ENCODE data around the gene CD1C. TPM values are rescaled to one million over a fixed set of nuclear protein-coding genes. Genes with fewer than 3 reads are reported as not detected.

The CD1C gene
- total and polyA plus RNA-seq, 9 of the 15 experiments (the other 6 are each of a cell fraction or from before 2014, with no cell fraction given) = not detected

DNA sequence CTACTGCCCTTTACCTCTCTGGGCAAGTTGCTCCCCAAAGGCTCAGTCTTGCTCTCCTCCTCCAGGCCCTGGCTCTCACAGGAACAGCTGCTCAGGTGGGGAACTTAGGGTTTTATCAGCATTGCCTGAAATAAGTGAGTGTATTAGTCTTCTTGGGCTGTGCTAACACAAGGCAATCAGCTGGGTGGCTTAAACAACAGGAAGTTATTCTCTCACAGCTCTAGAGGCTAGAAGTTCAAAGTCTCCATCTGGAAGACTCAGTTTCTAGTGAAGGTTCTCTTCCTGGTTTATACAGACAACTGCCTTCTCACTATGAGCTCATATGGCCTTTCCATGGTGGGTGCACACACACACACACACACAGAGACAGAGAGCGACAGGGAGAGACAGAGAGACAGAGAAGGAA, 2.8 kb upstream of the CD1C start:
- in situ Hi-C loops (cut with MboI) = no loop called here
- ChIA-PET POLR2A (no interaction called here), CTCF (ENCODE audit: low intra/inter-chr PET ratio) (no interaction called here)
- intact Hi-C loops (cut with micrococcal nuclease) = no loop called here
- no peaks in the 10 kb centered on the region for H3K4me1 ChIP-seq (replicated peaks in 1 of 2; ENCODE audit: control insufficient read depth in 2 of 2, insufficient read depth in 2 of 2, low read length in 2 of 2)
- ATAC-seq = no peak
- no peaks in the 10 kb centered on the region for H3K79me2 ChIP-seq (ENCODE audit: control insufficient read depth, insufficient read depth, low read length)
- no peaks in the 10 kb centered on the region for H3K27me3 ChIP-seq (ENCODE audit: control insufficient read depth in 2 of 2, insufficient read depth in 2 of 2, low read length in 2 of 2)
- no peaks in the 10 kb centered on the region for H3K9me3 ChIP-seq (replicated peaks; ENCODE audit: control insufficient read depth, insufficient read depth, low read depth, low read length)
- no TSS peak for BruUV-seq (replicated peaks)
- no peaks in the 10 kb centered on the region for H3K36me3 ChIP-seq (ENCODE audit: control insufficient read depth, insufficient read depth, low read length)
- no peak overlapping the region for H3K9ac ChIP-seq (ENCODE audit: insufficient read depth in 1 of 2, low read depth in 2 of 2, low read length in 2 of 2)
- no peak overlapping the region for H3K4me2 ChIP-seq (ENCODE audit: insufficient read depth, low read length)
- FAIRE-seq = no peak
- TF ChIP-seq GATAD2B (IDR thresholded peaks at IDR 0.05; ENCODE audit: borderline replicate concordance) (no peak), TAF7 (tag; IDR thresholded peaks at IDR 0.05) (no peak), ZNF445 (CRISPR knock-in tag; IDR thresholded peaks at IDR 0.05; ENCODE audit: low read depth) (no peak), ZNF12 (CRISPR knock-in tag; IDR thresholded peaks at IDR 0.05) (no peak), CBX8 (IDR thresholded peaks at IDR 0.05; ENCODE audit: borderline replicate concordance, extremely low read depth, low read depth, low read length, poor library complexity, severe bottlenecking) (no peak), THRAP3 (IDR thresholded peaks at IDR 0.05; ENCODE audit: borderline replicate concordance) (no peak), ZBTB17 (CRISPR knock-in tag; IDR thresholded peaks at IDR 0.05) (no peak), ZNF707 (CRISPR knock-in tag; conservative IDR thresholded peaks at IDR 0.05) (no peak), PTRF (tag; IDR thresholded peaks at IDR 0.05) (no peak), ZNF764 (CRISPR knock-in tag; IDR thresholded peaks at IDR 0.05; ENCODE audit: low read depth) (no peak), ZNF24 (IDR thresholded peaks at IDR 0.05) (no peak), TCF7L2 (IDR thresholded peaks at IDR 0.05; ENCODE audit: low read depth, low read length) (no peak), SMARCA5 (IDR thresholded peaks at IDR 0.05) (no peak), RFX1 (IDR thresholded peaks at IDR 0.05) (no peak), PML (IDR thresholded peaks at IDR 0.05; ENCODE audit: low read length) (no peak)
- TF ChIP-seq, protein P1, sequence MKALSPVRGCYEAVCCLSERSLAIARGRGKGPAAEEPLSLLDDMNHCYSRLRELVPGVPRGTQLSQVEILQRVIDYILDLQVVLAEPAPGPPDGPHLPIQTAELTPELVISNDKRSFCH (CRISPR knock-in tag; IDR thresholded peaks at IDR 0.05) = no peak
- TF ChIP-seq, protein P1 (tag; IDR thresholded peaks at IDR 0.05) = no peak
- 0% methylated on average over 1 of the region's 1 CpG for WGBS (ENCODE audit: insufficient coverage, low coverage, missing lambda C conversion rate)
- H2AFZ ChIP-seq (ENCODE audit: low read depth, low read length) = no peak overlapping the region
- H3K9me1 ChIP-seq (ENCODE audit: control insufficient read depth, insufficient read depth, low read length) = no peaks in the 10 kb centered on the region
- no peak overlapping the region for H3K27ac ChIP-seq (ENCODE audit: extremely low read depth, low read depth, low read length)
- DNase-seq (ENCODE audit: extremely low read depth in 1 of 4, low spot score in 3 of 4) = no peak
- no peak overlapping the region for H3K4me3 ChIP-seq
- H4K20me1 ChIP-seq (replicated peaks; ENCODE audit: control insufficient read depth, insufficient read depth, low read length) = no peaks in the 10 kb centered on the region
